Right lobe of liver (tissue), 4 donors: ENCODE measurements around the gene GAREM1.

ENCODE experiments used
- POLR2A ChIP-seq: fragments of 450-650 bp; IDR thresholded peaks from one replicate; pipeline ENCODE4 v1.6.1; 2017; ENCODE audit warnings: antibody characterized with exemption, mild to moderate bottlenecking
- TF ChIP-seq, protein P1 (sequence below), 4 donors: fragments of 200-600 bp in 3 of 4; fragments of 450-650 bp in 1 of 4; IDR thresholded peaks; one replicate each; pipeline versions ENCODE4 v1.5.1 to v1.8.0; 2016 to 2022; ENCODE audit warnings: antibody characterized with exemption in 4 of 4, mild to moderate bottlenecking in 2 of 4
- donor health status: DM: no; HTN: no; CAD: no.
- donor health status: DM: no; HTN: no; CAD: no.
- donor health status: DM: no; HTN: yes; CAD: no.

DNA sequence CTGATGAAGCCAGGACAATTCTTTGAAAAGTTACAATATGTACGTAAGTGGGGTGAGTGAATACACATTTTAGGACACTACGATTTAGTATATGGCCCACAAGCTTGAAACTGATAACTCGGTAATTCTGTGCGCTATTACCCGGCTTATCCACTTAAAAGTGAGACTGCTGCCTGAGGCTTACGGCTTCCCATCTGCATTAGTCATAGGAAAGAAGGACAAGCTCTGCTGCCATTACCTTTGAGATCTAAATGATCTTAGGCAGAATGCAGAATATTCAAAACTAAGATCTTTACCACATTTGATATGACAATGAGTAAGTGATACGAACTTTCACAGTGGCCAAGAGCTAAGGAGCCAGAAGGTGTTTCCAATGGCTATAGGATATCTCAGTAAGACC lies 133.3 kb downstream of the GAREM1 start:
- no peak for TF ChIP-seq POLR2A
- TF ChIP-seq, protein P1, sequence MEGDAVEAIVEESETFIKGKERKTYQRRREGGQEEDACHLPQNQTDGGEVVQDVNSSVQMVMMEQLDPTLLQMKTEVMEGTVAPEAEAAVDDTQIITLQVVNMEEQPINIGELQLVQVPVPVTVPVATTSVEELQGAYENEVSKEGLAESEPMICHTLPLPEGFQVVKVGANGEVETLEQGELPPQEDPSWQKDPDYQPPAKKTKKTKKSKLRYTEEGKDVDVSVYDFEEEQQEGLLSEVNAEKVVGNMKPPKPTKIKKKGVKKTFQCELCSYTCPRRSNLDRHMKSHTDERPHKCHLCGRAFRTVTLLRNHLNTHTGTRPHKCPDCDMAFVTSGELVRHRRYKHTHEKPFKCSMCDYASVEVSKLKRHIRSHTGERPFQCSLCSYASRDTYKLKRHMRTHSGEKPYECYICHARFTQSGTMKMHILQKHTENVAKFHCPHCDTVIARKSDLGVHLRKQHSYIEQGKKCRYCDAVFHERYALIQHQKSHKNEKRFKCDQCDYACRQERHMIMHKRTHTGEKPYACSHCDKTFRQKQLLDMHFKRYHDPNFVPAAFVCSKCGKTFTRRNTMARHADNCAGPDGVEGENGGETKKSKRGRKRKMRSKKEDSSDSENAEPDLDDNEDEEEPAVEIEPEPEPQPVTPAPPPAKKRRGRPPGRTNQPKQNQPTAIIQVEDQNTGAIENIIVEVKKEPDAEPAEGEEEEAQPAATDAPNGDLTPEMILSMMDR (IDR thresholded peaks at IDR 0.05): no peak
